SK-N-SH (cell line): ENCODE data around the gene ADAMTS17. TPM values are rescaled to one million over a fixed set of nuclear protein-coding genes. Genes with fewer than 3 reads are reported as not detected.

Source experiments
- CTCF ChIA-PET: fragments of 300-600, 350-600 bp; formaldehyde crosslinking; extraction: SDS; loops from one replicate; lab custom pipeline; 2021; lab: Yijun Ruan, JAX
- POLR2A ChIA-PET: fragments of 350-600 bp; sonication (Branson Sonifier 250); formaldehyde crosslinking; extraction: SDS; loops from one replicate; lab custom pipeline; 2020; ENCODE audit warnings: antibody characterized with exemption, inconsistent platforms; lab: Yijun Ruan, JAX
- DNase-seq: peaks from one replicate; pipeline ENCODE4 v3.0.0; 2012
- H2AFZ ChIP-seq: fragments of 200-600 bp; sonication (generic); 2 replicates; pipeline ENCODE4 v1.8.1; 2016; ENCODE audit warnings: antibody characterized with exemption, mild to moderate bottlenecking, low read depth
- H3F3A ChIP-seq: fragments of 200-600 bp; sonication (generic); replicated peaks from 2 replicates; pipeline ENCODE3; 2016; ENCODE audit warnings: antibody characterized with exemption, mild to moderate bottlenecking; ENCODE audit not compliant: insufficient read depth
- H3K27ac ChIP-seq, 2 experiments: fragments of 200-500 bp in 1 of 2; fragments of 200-600 bp in 1 of 2; sonication (Bioruptor generic) in 1 of 2; sonication (generic), shearing (Covaris generic) in 1 of 2; 2 replicates each; pipeline versions ENCODE4 v1.5.1 to v1.6.1; 2014 to 2016; ENCODE audit warnings: low read depth in 2 of 2, inconsistent platforms in 1 of 2, low read length in 1 of 2, mild to moderate bottlenecking in 1 of 2, mixed read lengths in 1 of 2
- H3K27me3 ChIP-seq: fragments of 200-600 bp; sonication (generic), shearing (Covaris generic); 2 replicates; pipeline ENCODE4 v1.6.1; 2016; ENCODE audit warnings: mixed run types; ENCODE audit not compliant: insufficient read depth
- H3K36me3 ChIP-seq, 2 experiments: fragments of 200-500 bp in 1 of 2; fragments of 200-600 bp in 1 of 2; sonication (Bioruptor generic) in 1 of 2; sonication (generic) in 1 of 2; replicated peaks in 1 of 2; 2 replicates each; pipeline versions ENCODE3 to v1.5.1; 2014 to 2016; ENCODE audit warnings: low read length in 1 of 2, mild to moderate bottlenecking in 1 of 2; ENCODE audit not compliant: insufficient read depth in 2 of 2, control insufficient read depth in 1 of 2
- H3K4me1 ChIP-seq, 2 experiments: fragments of 200-500 bp in 1 of 2; fragments of 200-600 bp in 1 of 2; sonication (Bioruptor generic) in 1 of 2; sonication (generic), shearing (Covaris generic) in 1 of 2; 2 replicates each; pipeline versions ENCODE4 v1.5.1 to v1.6.1; 2014 to 2016; ENCODE audit warnings: low read depth in 1 of 2, low read length in 1 of 2, mixed run types in 1 of 2; ENCODE audit not compliant: insufficient read depth in 2 of 2, control insufficient read depth in 1 of 2
- H3K4me2 ChIP-seq: fragments of 200-600 bp; sonication (generic), shearing (Covaris generic); 2 replicates; pipeline ENCODE4 v1.6.1; 2017; ENCODE audit warnings: mixed run types
- H3K4me3 ChIP-seq, 2 experiments: fragments of 200-500 bp in 1 of 2; fragments of 200-600 bp in 1 of 2; sonication (Bioruptor generic) in 1 of 2; sonication (generic), shearing (Covaris generic) in 1 of 2; 2 replicates each; pipeline versions ENCODE4 v1.5.1 to v1.8.1; 2014 to 2016; ENCODE audit warnings: low read depth in 2 of 2, inconsistent platforms in 1 of 2, low read length in 1 of 2, mild to moderate bottlenecking in 1 of 2, mixed read lengths in 1 of 2, moderate library complexity in 1 of 2
- H3K79me2 ChIP-seq: fragments of 200-600 bp; sonication (generic); 2 replicates; pipeline ENCODE4 v1.8.1; 2017; ENCODE audit warnings: mild to moderate bottlenecking; ENCODE audit not compliant: insufficient read depth
- H3K9ac ChIP-seq: fragments of 200-600 bp; sonication (generic); 2 replicates; pipeline ENCODE4 v1.6.1; 2017; ENCODE audit warnings: mixed run types
- H3K9me2 ChIP-seq: fragments of 200-600 bp; sonication (generic); 2 replicates; pipeline ENCODE4 v1.6.1; 2017; ENCODE audit warnings: mixed run types
- H3K9me3 ChIP-seq: fragments of 200-600 bp; sonication (generic); 2 replicates; pipeline ENCODE4 v1.6.1; 2017; ENCODE audit warnings: mixed run types, mild to moderate bottlenecking, moderate library complexity
- H4K20me1 ChIP-seq: fragments of 200-600 bp; sonication (generic); 2 replicates; pipeline ENCODE4 v1.6.1; 2017; ENCODE audit warnings: mild to moderate bottlenecking, mixed run types; ENCODE audit not compliant: insufficient read depth
- CHD2 ChIP-seq: fragments of 150-350 bp; IDR thresholded peaks from 2 replicates; pipeline ENCODE4 v1.6.1; 2018; ENCODE audit warnings: low read length; ENCODE audit not compliant: partially characterized antibody
- EZH2phosphoT487 ChIP-seq: fragments of 200-600 bp; sonication (generic); IDR thresholded peaks from 2 replicates; pipeline ENCODE4 v1.6.1; 2017; ENCODE audit warnings: low read depth, mixed run types, mild to moderate bottlenecking, antibody characterized with exemption, moderate library complexity, borderline replicate concordance
- FOXM1 ChIP-seq: IDR thresholded peaks from 2 replicates; pipeline ENCODE4 v1.4.0; 2012; ENCODE audit warnings: low read depth, mild to moderate bottlenecking
- GABPA ChIP-seq: IDR thresholded peaks from 2 replicates; pipeline ENCODE4 v1.4.0; 2012; ENCODE audit warnings: low read depth, mild to moderate bottlenecking
- JUND ChIP-seq: IDR thresholded peaks from 2 replicates; pipeline ENCODE4 v1.4.0; 2012
- MAX ChIP-seq: IDR thresholded peaks from 2 replicates; pipeline ENCODE4 v1.4.0; 2012; ENCODE audit warnings: low read depth
- MEF2A ChIP-seq: IDR thresholded peaks from 2 replicates; pipeline ENCODE4 v1.4.0; 2012; ENCODE audit warnings: low read depth, borderline replicate concordance
- NFIC ChIP-seq: IDR thresholded peaks from 2 replicates; pipeline ENCODE4 v1.4.0; 2012; ENCODE audit warnings: borderline replicate concordance
- NRF1 ChIP-seq: IDR thresholded peaks from 2 replicates; pipeline ENCODE4 v1.6.1; 2012; ENCODE audit warnings: low read depth, mild to moderate bottlenecking, low read length
- PBX3 ChIP-seq: IDR thresholded peaks from 2 replicates; pipeline ENCODE4; 2012
- RAD21 ChIP-seq: IDR thresholded peaks from 2 replicates; pipeline ENCODE4 v1.6.1; 2012; ENCODE audit warnings: mild to moderate bottlenecking, low read length
- RCOR1 ChIP-seq: fragments of 150-350 bp; IDR thresholded peaks from 2 replicates; pipeline ENCODE4 v1.6.1; 2017; ENCODE audit warnings: antibody characterized with exemption, low read length
- RFX5 ChIP-seq: IDR thresholded peaks from 2 replicates; pipeline ENCODE4 v1.6.1; 2012; ENCODE audit warnings: mild to moderate bottlenecking, improper control_type of control experiment, low read length
- RXRA ChIP-seq: IDR thresholded peaks from 2 replicates; pipeline ENCODE4 v1.4.0; 2012; ENCODE audit warnings: low read depth, mild to moderate bottlenecking, borderline replicate concordance
- SMC3 ChIP-seq: IDR thresholded peaks from 2 replicates; pipeline ENCODE4 v1.6.1; 2012; ENCODE audit warnings: low read depth, low read length, improper control_type of control experiment
- TCF12 ChIP-seq: IDR thresholded peaks from 2 replicates; pipeline ENCODE4 v1.4.0; 2012
- WGBS: methylation state at CpG from one replicate; pipeline ENCODE4 v1.1.6; 2017; ENCODE audit warnings: low lambda C conversion rate; 5-methylcytosine and 5-hydroxymethylcytosine counted together
- polyA plus RNA-seq, 3 experiments: library from polyadenylated mRNA; depleted of rRNA; stranded (reverse); fragments of >200 nt; gene quantifications; 2 replicates each; pipeline ENCODE4 v1.2.3, GENCODE V29; 2012

The ADAMTS17 gene
- polyA plus RNA-seq, 1 of the 3 experiments (the other 2 are of a cell fraction), result not detected

- TF ChIP-seq MEF2A (no peak), NRF1 (no peak), EZH2phosphoT487 (no peak), RXRA (no peak), RCOR1 (no peak), JUND (no peak)
- no peaks in the 10 kb centered on the region; a peak in 1 of 4 replicates for H3K4me1 ChIP-seq
- H3K9me3 ChIP-seq, result no peaks in the 10 kb centered on the region
- H3F3A ChIP-seq, result no peaks in the 10 kb centered on the region
- H3K36me3 ChIP-seq, result no peaks in the 10 kb centered on the region
- no peak overlapping the region for H3K4me2 ChIP-seq
- WGBS, result 17% methylated on average over 8 of the region's 8 CpGs
- H3K9ac ChIP-seq, result no peak overlapping the region
- ChIA-PET CTCF (interaction anchor here (2.1 to 5.1 kb wide), 2 partner anchors 94 to 375 kb away, joined by 5 to 21 read pairs; no protein-coding TSS in a partner anchor), POLR2A (no interaction called here)
- no peaks in the 10 kb centered on the region for H3K79me2 ChIP-seq
- no peaks in the 10 kb centered on the region for H3K9me2 ChIP-seq
- DNase-seq, result peak; percentile 1
- no peak overlapping the region for H2AFZ ChIP-seq
- H3K27me3 ChIP-seq, result no peaks in the 10 kb centered on the region
- H3K27ac ChIP-seq, result no peak overlapping the region
- H4K20me1 ChIP-seq, result no peaks in the 10 kb centered on the region
- H3K4me3 ChIP-seq, result no peak overlapping the region
These were observed 378.5 kb downstream of the ADAMTS17 start for GRCh38 chr15:99963096-99963825.

- no peaks in the 10 kb centered on the region for H3K4me1 ChIP-seq
- no peak for DNase-seq
- ChIA-PET POLR2A (no interaction called here), CTCF (interaction anchor here (1.0 to 5.1 kb wide), 4 partner anchors 9 to 380 kb away, joined by 3 to 21 read pairs (median 4); no protein-coding TSS in a partner anchor)
- no peaks in the 10 kb centered on the region for H4K20me1 ChIP-seq
- H2AFZ ChIP-seq, result no peak overlapping the region
- no peaks in the 10 kb centered on the region for H3K9me2 ChIP-seq
- 62% methylated on average over 19 of the region's 19 CpGs for WGBS
- no peaks in the 10 kb centered on the region for H3K9me3 ChIP-seq
- H3K4me3 ChIP-seq, result no peak overlapping the region
- no peak overlapping the region for H3K9ac ChIP-seq
- H3K27ac ChIP-seq, result no peak overlapping the region
- no peaks in the 10 kb centered on the region for H3K79me2 ChIP-seq
- H3K4me2 ChIP-seq, result no peak overlapping the region
- no peaks in the 10 kb centered on the region for H3K36me3 ChIP-seq
- TF ChIP-seq RFX5, result no peak
- TF ChIP-seq CHD2, result no peak
- TF ChIP-seq JUND, result no peak
- no peak for TF ChIP-seq PBX3
- TF ChIP-seq FOXM1, result no peak
- TF ChIP-seq NFIC, result no peak
- TF ChIP-seq MAX, result no peak
- TF ChIP-seq TCF12, result no peak
- TF ChIP-seq SMC3, result no peak
- TF ChIP-seq RAD21, result no peak
- no peak for TF ChIP-seq GABPA
- H3K27me3 ChIP-seq, result no peaks in the 10 kb centered on the region
- no peaks in the 10 kb centered on the region for H3F3A ChIP-seq
These were observed 379.7 kb downstream of the ADAMTS17 start for GRCh38 chr15:99962006-99962561.
